ENCODE data around the gene CRIP1. TPM values are rescaled to one million over a fixed set of nuclear protein-coding genes. Genes with fewer than 3 reads are reported as not detected.
A peak's percentile ranks its signal among the peaks of the same experiment; 100 is the strongest.

Gene CRIP1
- total and polyA plus RNA-seq, 12 donors, result 34.0 to 170 (median 56.0) TPM

GRCh38 chr14:105485739-105486162 is 935 bp upstream of the CRIP1 start:
- H3K36me3 ChIP-seq, result no peaks in the 10 kb centered on the region
- H3K27me3 ChIP-seq, result peaks cover 0 to 23% (median 0%) of the 10 kb centered on the region in 7 donors
- DNase-seq, result peak; percentile 58 to 61
- H3K9me3 ChIP-seq, result no peaks in the 10 kb centered on the region
- peak overlapping the region; percentile 25 to 100 (median 96) for H3K27ac ChIP-seq
- peaks cover 71 to 96% (median 89%) of the 10 kb centered on the region in 9 donors for H3K4me1 ChIP-seq
- peak in 8 of 9 donors; percentile 32 to 60 (median 46) for TF ChIP-seq CTCF (IDR thresholded peaks at IDR 0.05)
- intact Hi-C loops (cut with DNase I), result loop anchor here in 5 of 10 donors (2.0 to 10.0 kb wide), 5 partner anchors 38 to 291 kb away; partner anchors contain the start of genes MTA1 (in 1 of the 5) and TEX22 (in 1 of the 5)
- peak overlapping the region in 8 of 10 donors; percentile 66 to 89 (median 72) for H3K4me3 ChIP-seq
- 24 to 32% methylated on average over 12 of the region's 12 CpGs for WGBS, 2 donors
- ATAC-seq, result no peak

DNA sequence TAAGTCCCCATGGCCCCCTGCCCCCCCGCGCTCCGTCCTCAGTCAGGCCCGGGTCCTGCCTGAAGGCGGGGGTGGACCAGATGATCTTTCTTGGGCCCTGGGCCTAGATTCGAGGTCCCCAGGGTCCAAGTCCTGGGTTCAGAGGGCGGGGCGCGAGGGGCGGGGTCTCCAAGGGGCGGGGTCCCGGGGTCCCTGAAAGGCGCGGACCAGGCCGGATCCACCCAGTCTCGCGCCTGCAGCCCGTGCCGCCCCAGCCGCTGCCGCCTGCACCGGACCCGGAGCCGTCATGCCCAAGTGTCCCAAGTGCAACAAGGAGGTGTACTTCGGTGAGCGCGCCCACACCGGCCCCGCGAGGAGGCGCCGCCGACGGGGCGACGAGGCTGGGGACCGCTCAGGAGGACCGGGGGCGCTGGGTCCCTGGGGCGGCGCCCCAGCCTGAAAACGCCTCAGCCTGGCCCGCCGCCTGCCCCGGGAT is 325 bp downstream of the CRIP1 start:
- WGBS, 2 donors, result 13 to 14% methylated on average over 42 to 45 of the region's 45 CpGs
- peaks cover 0 to 23% (median 0%) of the 10 kb centered on the region in 7 donors for H3K27me3 ChIP-seq
- H3K9me3 ChIP-seq, result no peaks in the 10 kb centered on the region
- intact Hi-C loops (cut with DNase I), result loop anchor here in 5 of 10 donors (2.0 to 10.0 kb wide), 5 partner anchors 40 to 292 kb away; partner anchors contain the start of genes MTA1 (in 1 of the 5) and TEX22 (in 1 of the 5)
- H3K27ac ChIP-seq, result peak overlapping the region; percentile 81 to 100 (median 96)
- no peaks in the 10 kb centered on the region for H3K36me3 ChIP-seq
- peaks cover 66 to 92% (median 85%) of the 10 kb centered on the region in 9 donors for H3K4me1 ChIP-seq
- H3K4me3 ChIP-seq, result peak overlapping the region; percentile 45 to 89 (median 69)
- DNase-seq, result peak; percentile 86 to 88
- TF ChIP-seq CTCF (IDR thresholded peaks at IDR 0.05), result no peak
- ATAC-seq, result peak in 1 of 8 donors; percentile 1

GRCh38 chr14:105487449-105487985 is 831 bp downstream of the CRIP1 start:
- H3K36me3 ChIP-seq, result peaks cover 0 to 2% (median 0%) of the 10 kb centered on the region in 9 donors
- TF ChIP-seq CTCF (IDR thresholded peaks at IDR 0.05), result no peak
- H3K4me3 ChIP-seq, result peak overlapping the region; percentile 45 to 89 (median 69)
- intact Hi-C loops (cut with DNase I), result loop anchor here in 5 of 10 donors (2.0 to 10.0 kb wide), 5 partner anchors 40 to 293 kb away; partner anchors contain the start of genes MTA1 (in 1 of the 5) and TEX22 (in 1 of the 5)
- no peak for ATAC-seq
- no peaks in the 10 kb centered on the region for H3K9me3 ChIP-seq
- peak; percentile 52 to 75 for DNase-seq
- peaks cover 63 to 92% (median 85%) of the 10 kb centered on the region in 9 donors for H3K4me1 ChIP-seq
- WGBS, 2 donors, result 16 to 17% methylated on average over 40 to 48 of the region's 48 CpGs
- peak overlapping the region; percentile 81 to 100 (median 96) for H3K27ac ChIP-seq
- H3K27me3 ChIP-seq, result peaks cover 0 to 23% (median 0%) of the 10 kb centered on the region in 7 donors

DNA sequence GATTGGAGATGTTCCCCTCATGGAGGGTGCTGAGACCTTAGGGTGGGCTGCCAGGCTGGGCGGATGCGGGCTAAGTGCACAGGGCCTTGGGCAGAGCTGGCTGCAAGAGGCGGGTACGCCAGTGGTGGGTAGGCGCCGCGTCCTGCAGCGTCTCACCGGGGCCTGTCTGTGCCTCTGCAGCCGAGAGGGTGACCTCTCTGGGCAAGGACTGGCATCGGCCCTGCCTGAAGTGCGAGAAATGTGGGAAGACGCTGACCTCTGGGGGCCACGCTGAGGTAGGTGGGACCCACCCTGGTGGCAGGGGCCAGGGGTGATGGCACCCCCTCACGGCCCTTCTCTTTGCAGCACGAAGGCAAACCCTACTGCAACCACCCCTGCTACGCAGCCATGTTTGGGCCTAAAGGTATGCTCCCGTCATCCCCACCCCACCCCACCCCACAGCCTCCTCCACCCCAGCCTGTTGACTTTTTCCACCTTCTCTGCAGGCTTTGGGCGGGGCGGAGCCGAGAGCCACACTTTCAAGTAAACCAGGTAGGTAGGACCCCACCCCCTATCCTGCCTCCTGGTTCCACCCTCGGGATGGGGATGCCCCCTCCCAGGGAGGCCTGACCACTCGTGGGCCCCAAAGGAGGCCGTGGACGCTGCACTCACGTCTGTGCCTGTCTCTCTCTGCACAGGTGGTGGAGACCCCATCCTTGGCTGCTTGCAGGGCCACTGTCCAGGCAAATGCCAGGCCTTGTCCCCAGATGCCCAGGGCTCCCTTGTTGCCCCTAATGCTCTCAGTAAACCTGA is 1.5 kb downstream of the CRIP1 start:
- TF ChIP-seq CTCF (IDR thresholded peaks at IDR 0.05), result peak in 2 of 9 donors; percentile 9 to 13
- ATAC-seq (no peak), DNase-seq (peak in 1 of 2 donors; percentile 39)
- Histone ChIP-seq H3K4me3 (peak overlapping the region; percentile 45 to 89 (median 69)), H3K36me3 (peaks cover 0 to 5% (median 0%) of the 10 kb centered on the region in 9 donors), H3K4me1 (peaks cover 57 to 87% (median 79%) of the 10 kb centered on the region in 9 donors), H3K27ac (peak overlapping the region; percentile 81 to 100 (median 96)), H3K27me3 (peaks cover 0 to 23% (median 0%) of the 10 kb centered on the region in 7 donors), H3K9me3 (no peaks in the 10 kb centered on the region)
- intact Hi-C loops (cut with DNase I), result loop anchor here in 7 of 10 donors (2.0 to 10.0 kb wide), 6 partner anchors 39 to 293 kb away; partner anchors contain the start of genes MTA1 (in 1 of the 7) and TEX22 (in 1 of the 7)
- WGBS, 2 donors, result 62 to 69% methylated on average over 26 of the region's 26 CpGs
